IPS DF 19.7 (cell line): Measurements from ENCODE around the gene HSFX4.
"Not testable (repeated sequence)": the region's sequence is repeated elsewhere in the genome, so short reads cannot be mapped to it uniquely, and the experiment has no call there.

Experiments
- DNase-seq: peaks from one replicate; pipeline ENCODE4 v3.0.0-alpha.2; 2013; ENCODE audit warnings: low read depth, low spot score

Gene HSFX4

DNA sequence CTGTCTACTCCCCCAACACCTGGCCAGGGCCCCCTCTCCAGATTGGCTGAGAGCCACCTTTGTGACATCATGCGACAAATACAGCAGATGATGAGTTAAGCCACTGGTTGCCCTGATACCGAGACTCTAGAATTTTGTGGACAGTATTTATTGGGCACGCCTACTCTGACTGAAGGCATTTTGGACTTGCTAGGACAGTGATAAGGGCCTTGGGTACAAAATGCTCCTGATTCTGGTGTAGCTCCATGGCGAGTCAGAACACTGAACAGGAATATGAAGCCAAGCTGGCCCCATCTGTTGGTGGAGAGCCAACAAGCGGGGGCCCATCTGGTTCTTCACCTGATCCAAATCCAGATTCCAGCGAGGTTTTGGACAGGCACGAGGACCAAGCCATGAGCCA is at the start of gene HSFX4:
Gene HSFX4, plus strand, starts transcription at position 174 of the 400 bp plus-strand sequence. Its CDS starts 72 bp downstream, at position 246.
- DNase-seq = not testable (repeated sequence)

DNA sequence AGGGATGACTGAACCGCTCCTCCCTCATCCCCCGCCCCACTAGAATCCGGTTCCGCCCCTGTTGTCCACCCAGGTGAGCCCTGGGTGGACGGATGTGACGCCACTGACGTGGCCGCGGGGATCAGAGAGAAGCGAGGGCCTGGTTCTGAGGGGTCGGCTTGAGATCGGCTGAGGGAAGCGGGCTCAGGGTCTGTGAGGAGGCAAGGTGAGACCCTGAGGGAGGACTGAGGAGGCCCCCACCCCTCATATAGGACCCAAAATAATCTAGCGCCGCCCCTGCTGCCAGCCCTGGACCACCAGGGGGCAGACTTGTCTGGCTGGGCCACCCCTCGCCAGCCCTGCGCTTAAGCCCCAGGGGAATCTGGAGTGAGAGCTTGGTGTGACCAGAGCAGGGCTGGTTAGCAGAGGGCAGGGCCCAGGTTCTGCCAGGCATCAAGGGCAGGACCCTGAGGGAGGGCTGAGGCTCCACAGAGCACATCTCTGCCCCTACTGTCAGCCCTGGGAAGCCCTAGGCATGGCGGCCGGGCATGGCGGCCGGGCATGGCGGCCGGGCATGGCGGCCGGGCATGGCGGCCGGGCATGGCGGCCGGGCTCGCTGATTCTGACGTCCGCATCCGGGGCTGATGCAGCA is 48.2 kb upstream of the HSFX4 start, which contains the start of gene MAGEA8:
Gene MAGEA8, plus strand, starts transcription at position 103 of the 631 bp plus-strand sequence. CDS start 3,090 bp downstream, outside the sequence.
- DNase-seq = no peak

DNA sequence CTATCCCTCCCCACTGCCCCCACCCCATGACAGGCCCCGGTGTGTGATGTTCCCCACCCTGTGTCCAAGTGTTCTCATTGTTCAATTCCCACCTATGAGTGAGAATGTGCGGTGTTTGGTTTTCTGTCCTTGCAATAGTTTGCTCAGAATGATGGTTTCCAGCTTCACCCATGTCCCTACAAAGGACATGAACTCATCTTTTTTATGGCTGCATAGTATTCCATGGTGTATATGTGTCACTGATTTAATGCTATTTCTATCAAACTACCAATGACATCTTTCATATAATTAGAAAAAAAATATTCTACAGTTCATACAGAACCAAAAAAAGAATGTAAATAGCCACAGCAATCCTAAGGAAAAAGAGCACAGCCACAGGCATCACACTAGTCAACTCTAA is 38.5 kb upstream of the HSFX4 start:
- DNase-seq = not testable (repeated sequence)

DNA sequence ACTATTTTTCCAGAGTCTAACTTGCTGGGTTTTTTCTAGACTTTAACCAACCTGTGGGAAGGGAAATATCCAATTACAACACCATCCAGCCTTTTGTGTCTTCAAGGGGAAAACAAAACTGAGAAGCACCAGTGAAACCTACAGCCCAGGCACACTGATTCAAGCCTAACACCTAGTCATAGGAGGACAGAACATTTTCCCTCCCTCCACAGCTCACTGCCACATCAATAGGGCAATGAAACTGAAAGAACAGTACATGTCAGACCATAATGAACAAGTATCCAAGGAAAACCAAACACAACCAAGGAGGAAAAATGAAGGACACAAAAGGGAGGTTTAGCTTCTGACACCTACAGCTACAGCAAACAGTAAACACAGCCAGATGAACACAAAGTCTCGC is 30.8 kb upstream of the HSFX4 start:
- DNase-seq = no peak

DNA sequence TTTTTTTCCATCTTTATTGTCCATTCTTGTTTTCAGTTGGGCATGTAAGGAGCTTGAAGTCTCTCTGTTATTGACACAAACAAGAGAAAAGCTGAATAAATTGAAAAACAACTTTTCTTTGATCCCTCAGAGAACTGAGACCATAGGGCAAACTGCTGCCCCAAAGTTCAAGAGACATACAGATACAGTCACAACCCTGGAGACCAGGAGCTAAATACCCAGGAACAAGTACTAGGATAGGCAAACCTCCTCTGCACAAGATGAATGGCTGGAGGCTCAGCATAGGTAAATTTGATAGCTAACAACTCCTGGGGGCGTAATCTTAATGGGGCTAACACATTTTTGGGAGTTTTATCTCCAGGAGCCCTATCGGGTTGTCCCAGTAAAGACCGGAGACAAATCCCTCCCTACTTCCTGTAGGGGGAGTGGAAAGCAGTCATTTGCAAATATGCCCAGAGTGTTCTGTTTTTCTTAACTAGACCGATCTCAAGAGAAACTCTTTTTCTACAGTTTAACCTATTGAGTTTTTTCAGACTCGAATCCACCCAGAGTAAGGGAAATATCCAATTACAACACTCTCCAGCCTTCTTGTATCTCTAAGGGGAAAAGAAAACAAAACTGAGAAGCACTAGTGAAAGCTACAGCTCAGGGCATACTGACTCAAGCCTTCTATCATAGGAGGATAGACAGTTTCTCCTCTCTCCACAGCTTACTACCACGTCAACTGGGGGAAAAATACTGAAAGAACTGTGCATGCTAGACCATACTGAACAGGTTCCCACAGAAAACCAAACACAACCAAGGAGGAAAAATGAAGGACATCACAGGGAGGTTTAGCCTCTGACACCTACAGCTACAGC is 25.3 kb upstream of the HSFX4 start:
- no peak for DNase-seq

- no peak for DNase-seq
Observed at GRCh38 chrX:149908308-149908707, 21.1 kb upstream of the HSFX4 start.

- no peak for DNase-seq
Observed at GRCh38 chrX:149908727-149909126, 20.6 kb upstream of the HSFX4 start.

DNA sequence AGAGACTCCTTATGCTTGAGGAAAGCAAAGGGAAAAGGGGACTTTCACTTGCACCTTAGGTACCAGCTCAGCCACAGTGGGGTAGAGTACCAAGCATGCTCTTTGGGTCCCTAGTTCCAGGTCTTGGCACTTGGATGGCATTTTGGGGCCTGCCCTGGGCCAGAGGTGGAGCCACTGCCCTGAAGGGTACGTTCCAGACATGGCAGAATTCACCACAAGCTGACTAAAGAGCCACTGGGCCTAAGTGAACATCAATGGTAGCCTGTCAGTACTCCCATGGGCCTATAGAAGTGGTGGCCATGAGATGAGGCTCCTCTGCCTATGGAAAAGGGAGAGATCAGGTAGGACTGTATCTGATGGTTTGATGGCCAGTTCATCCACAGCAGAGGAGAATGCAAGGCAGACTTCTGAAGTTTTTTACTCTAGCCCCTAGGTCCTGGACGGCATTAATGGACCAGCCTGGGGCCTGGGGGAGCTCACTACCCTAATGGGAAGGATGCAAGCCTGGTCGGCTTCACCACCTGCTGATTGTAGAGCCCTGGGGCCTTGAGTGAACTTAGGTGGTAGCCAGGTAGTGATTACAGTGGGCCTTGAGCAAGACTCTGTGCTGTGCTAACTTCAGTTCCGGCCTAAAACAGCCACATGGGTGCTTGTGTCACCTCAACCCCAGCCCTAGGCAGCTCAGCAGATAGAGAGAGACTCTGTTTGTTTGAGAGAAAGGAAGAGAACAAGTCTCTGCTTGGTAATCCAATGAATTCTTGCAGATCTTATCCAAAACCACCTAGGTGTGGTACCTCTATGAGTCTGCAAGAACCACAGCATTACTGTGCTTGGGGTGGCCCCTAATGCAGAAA is 19.8 kb upstream of the HSFX4 start:
- DNase-seq = no peak

GRCh38 chrX:149910178-149910695 is 19.1 kb upstream of the HSFX4 start:
- no peak for DNase-seq

DNA sequence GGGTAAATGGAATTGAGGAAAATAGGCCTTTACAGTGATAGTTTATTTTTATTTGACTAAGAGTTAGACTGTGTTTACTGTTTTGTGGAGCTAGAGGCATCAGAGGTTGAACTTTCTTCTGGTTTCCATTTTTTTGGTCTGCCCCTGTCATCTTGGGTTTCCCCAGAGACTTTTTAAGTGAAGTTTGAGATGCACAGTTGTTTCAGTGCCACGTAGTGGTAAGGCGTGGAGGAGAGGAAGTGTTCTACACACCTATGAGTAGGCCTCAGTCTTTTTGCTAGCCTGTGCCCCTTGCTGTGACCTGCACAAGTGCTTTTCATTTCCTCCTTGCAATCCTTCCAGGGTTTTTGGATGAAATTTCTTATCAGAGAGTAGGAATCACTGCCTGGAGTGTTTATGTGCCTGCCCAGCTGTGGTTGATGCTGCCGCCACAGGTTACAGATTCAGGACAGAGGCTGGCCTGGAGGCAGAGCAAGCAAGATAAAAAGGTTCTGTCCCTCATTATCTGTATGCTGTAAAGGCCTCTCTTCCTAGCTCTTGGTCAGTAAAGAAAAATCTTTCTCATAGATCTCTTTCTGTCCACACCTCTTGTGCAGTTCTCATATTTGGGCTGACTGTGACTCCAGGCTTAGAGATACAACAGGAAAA is 12.5 kb upstream of the HSFX4 start:
- DNase-seq = no peak

DNA sequence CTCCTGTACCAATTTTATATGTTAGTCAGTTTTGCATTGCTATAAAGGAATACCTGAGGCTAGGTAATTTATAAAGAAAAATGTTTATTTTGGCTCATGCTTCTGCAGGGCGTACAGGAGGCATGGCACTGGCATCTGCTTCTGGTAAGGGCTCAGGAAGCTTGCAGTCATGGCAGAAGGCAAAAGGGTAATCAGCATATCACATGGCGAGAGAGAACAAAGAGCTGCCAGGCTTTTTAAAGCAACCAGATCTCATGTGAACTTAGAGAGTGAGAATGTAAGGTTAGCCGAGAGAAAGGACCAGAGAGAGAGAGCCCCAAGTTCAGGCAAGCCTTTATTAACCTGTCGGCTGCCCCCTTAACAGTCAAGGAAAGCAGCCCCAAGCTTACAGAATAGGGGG is 5.5 kb upstream of the HSFX4 start:
- DNase-seq = not testable (repeated sequence)

- DNase-seq = not testable (repeated sequence)
Observed at GRCh38 chrX:149924434-149924833, 4.9 kb upstream of the HSFX4 start.

- DNase-seq = not testable (repeated sequence)
Observed at GRCh38 chrX:149927245-149927963, 2.0 kb upstream of the HSFX4 start.

DNA sequence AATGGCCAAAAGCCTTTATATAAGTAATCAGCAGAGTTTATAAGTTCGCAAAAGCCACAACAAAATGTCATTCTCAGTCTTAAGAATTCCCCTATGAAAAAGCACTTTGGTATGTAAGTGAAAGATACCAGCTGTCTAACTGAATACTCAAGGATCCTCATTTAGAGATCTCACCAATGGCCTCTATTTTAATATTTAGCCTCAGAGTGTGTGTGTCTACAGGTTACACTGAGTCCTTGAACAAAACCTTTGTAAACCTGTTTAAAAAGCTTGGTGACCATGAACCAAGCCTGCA is 1.5 kb upstream of the HSFX4 start:
- DNase-seq = not testable (repeated sequence)

DNA sequence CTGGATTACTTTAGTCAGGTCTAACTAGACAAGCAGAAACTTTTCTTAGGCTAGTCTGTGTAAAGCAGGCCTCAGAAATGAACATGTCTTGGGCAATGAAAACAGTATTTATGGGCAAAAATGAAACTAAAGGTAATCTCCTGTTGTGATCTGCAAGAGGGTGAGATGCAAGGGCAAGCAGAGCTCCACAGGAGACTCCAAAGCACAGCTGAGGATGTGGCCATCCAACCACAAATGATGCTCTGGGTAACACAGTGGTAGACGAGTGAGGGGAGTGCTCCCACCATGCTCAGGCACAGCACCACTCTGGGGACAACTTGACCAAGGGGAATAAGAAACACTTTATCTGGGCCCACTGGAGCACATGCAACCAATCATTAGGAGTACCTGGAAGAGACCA is 738 bp upstream of the HSFX4 start:
- not testable (repeated sequence) for DNase-seq

DNA sequence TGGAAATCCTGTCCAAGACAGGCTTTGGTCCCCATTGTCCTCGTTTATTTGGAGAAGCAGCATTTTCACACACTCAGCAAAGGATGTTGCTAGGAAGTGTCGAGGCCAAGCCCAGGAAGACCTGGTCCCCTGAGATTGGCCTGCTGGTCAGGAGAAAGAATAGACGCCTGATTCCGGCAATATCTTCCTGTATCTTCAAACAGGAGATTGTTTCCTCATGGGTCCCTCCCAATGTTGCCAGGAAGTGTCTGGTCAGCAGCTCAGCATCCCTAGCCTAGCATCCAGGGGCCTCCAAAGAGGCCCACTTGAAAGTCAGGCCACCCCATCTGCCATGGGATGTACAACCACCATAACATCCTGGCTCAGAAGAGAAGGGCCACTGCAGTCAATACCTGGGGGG is 2.0 kb downstream of the HSFX4 start:
- DNase-seq = not testable (repeated sequence)

GRCh38 chrX:149932150-149932549 is 2.8 kb downstream of the HSFX4 start:
- not testable (repeated sequence) for DNase-seq

- DNase-seq = not testable (repeated sequence)
Observed at GRCh38 chrX:149932970-149933369, 3.6 kb downstream of the HSFX4 start.

GRCh38 chrX:149933547-149933946 is 4.2 kb downstream of the HSFX4 start:
- DNase-seq = not testable (repeated sequence)

DNA sequence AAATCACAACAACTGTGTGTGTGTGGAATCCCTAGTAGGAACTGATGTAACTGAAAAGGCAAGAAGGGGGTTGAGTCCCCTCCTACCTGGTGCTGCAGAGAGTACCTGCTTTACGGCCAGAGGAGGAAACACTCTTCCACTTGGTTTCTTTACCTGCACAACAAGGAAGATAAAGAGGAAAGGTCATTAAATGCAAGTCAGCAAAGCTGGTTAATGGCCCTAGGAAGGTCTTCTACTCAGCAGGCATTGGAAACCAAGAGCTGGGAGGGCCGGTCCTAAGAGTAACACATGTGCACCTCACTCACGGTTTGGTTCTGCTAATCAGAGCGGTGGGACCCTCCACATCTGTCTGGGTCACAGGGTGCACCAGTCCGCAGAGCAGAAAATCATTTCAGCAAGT is 8.0 kb downstream of the HSFX4 start:
- DNase-seq = not testable (repeated sequence)
